Neural progenitor cell (in vitro differentiated cells): ENCODE measurements around the gene IREB2.

Source experiments
- EZH2phosphoT487 ChIP-seq: fragments of 200-600 bp; sonication (generic); IDR thresholded peaks from 2 replicates; pipeline ENCODE4 v1.6.1; 2017; ENCODE audit warnings: antibody characterized with exemption
- TF ChIP-seq, protein P1 (sequence below): fragments of 200-600 bp; sonication (generic); IDR thresholded peaks from 2 replicates; pipeline ENCODE4 v1.5.1; 2017; ENCODE audit warnings: antibody characterized with exemption, mild to moderate bottlenecking

DNA sequence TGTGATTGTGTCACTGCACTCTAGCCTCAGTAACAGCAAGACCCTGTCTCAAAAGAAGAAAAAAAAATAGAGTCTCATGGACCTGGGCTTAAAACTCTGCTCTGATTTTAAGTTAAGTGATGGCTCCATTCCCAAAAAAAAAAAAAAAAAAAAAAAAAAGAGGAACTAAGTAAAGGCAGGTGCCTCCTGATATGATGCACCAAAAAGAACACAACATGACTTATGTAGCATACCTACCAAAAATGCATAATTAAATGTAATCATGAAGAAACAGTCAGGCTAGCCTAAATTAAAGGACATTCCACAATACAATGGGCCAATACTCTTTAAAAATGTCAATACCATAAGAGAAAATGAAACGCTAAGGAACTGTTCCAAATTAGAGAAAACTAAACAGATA is 5.4 kb upstream of the IREB2 start:
- TF ChIP-seq, protein P1, sequence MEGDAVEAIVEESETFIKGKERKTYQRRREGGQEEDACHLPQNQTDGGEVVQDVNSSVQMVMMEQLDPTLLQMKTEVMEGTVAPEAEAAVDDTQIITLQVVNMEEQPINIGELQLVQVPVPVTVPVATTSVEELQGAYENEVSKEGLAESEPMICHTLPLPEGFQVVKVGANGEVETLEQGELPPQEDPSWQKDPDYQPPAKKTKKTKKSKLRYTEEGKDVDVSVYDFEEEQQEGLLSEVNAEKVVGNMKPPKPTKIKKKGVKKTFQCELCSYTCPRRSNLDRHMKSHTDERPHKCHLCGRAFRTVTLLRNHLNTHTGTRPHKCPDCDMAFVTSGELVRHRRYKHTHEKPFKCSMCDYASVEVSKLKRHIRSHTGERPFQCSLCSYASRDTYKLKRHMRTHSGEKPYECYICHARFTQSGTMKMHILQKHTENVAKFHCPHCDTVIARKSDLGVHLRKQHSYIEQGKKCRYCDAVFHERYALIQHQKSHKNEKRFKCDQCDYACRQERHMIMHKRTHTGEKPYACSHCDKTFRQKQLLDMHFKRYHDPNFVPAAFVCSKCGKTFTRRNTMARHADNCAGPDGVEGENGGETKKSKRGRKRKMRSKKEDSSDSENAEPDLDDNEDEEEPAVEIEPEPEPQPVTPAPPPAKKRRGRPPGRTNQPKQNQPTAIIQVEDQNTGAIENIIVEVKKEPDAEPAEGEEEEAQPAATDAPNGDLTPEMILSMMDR, result no peak
- no peak for TF ChIP-seq EZH2phosphoT487
